ENCODE results near the gene TMED10. TPM values are rescaled to one million over a fixed set of nuclear protein-coding genes. Genes with fewer than 3 reads are reported as not detected.
A peak's percentile ranks its signal among the peaks of the same experiment; 100 is the strongest.

Gene TMED10
- total RNA-seq, 2 experiments from 2014 or later: 173 to 179 TPM

- Mint-ChIP-seq H3K9me3 (no peaks in the 10 kb centered on the region), H3K27me3 (no peaks in the 10 kb centered on the region), H3K4me1 (ENCODE audit: low read depth) (peaks cover under 1% of the 10 kb centered on the region), H3K27ac (no peak overlapping the region), H3K4me3 (no peak overlapping the region), H3K36me3 (ENCODE audit: low read depth) (peaks cover 25% of the 10 kb centered on the region)
- intact Hi-C loops (cut with micrococcal nuclease): loop anchor here (2.0 to 10.0 kb wide), 2 partner anchors 140 to 224 kb away; no protein-coding TSS in a partner anchor
- peak; percentile 84 for TF ChIP-seq CTCF (IDR thresholded peaks at IDR 0.05)
- POLR2A ChIA-PET: no interaction called here
- CTCF ChIA-PET: interaction anchor here (0.6 to 5.3 kb wide), 68 partner anchors 8 to 254 kb away, joined by 3 to 74 read pairs (median 4); partner anchors contain the start of genes ACYP1, MLH3, NEK9 and RPS6KL1
- DNase-seq (peak; percentile 59), ATAC-seq (peak; percentile 51)
Measured at GRCh38 chr14:75088566-75089373, 87.6 kb downstream of the TMED10 start.

DNA sequence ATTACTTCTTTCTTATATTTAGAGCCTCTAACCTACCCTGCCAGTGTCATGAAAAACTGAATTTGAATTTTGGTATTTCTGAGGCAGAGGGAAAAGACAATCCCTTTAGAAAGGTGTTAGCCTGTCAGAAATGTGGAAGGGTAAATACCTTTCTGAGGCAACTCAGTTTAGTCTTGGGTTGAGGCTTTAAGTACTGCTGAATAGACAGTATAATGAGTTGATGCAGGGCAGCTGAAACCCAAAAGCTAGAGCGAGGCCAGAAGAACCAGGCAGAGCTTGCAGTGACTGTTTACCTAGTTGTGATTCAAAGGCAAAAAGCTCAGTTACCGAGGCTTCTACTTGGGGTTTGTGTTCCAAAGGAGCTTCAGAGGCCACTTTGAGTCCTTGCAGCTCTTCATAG, 88.3 kb downstream of the TMED10 start:
- H3K36me3 Mint-ChIP-seq (ENCODE audit: low read depth): peaks cover 27% of the 10 kb centered on the region
- POLR2A ChIA-PET: no interaction called here
- no peaks in the 10 kb centered on the region for H3K27me3 Mint-ChIP-seq
- intact Hi-C loops (cut with micrococcal nuclease): loop anchor here (2.0 to 10.0 kb wide), 2 partner anchors 139 to 223 kb away; no protein-coding TSS in a partner anchor
- DNase-seq (no peak), ATAC-seq (no peak)
- CTCF ChIA-PET: interaction anchor here (0.6 to 5.3 kb wide), 60 partner anchors 9 to 253 kb away, joined by 3 to 74 read pairs (median 4); partner anchors contain the start of genes ACYP1, MLH3, NEK9 and RPS6KL1
- no peak overlapping the region for H3K4me3 Mint-ChIP-seq
- peaks cover 3% of the 10 kb centered on the region for H3K4me1 Mint-ChIP-seq (ENCODE audit: low read depth)
- no peak for TF ChIP-seq CTCF (IDR thresholded peaks at IDR 0.05)
- H3K27ac Mint-ChIP-seq: no peak overlapping the region
- H3K9me3 Mint-ChIP-seq: no peaks in the 10 kb centered on the region

DNA sequence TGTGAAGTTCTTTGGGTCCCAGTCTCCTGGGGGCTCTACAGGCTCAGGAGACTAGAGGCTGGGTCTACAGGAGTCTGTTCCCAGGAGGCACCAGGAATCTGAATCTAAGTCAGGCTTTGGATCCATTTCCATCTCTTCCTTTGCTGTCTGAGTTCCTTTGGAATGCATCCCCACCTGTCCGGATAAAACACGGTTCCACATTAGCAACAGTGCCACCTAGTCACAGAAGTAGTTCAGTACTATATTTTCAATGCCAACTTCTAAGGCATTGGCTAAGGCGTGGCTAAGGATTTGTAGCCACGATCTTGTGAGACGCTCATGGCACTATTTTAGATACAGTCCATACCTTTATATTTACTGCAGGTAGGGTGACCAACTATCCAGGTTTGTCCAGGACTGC, 91.9 kb downstream of the TMED10 start:
- DNase-seq: no peak
- CTCF ChIA-PET: interaction anchor here (1.0 to 1.4 kb wide), 3 partner anchors 33 to 223 kb away, joined by 3 to 4 read pairs (median 3); no protein-coding TSS in a partner anchor
- H3K4me1 Mint-ChIP-seq (ENCODE audit: low read depth): peaks cover 3% of the 10 kb centered on the region
- no peak for ATAC-seq
- no peak for TF ChIP-seq CTCF (IDR thresholded peaks at IDR 0.05)
- no peak overlapping the region for H3K27ac Mint-ChIP-seq
- H3K4me3 Mint-ChIP-seq: no peak overlapping the region
- POLR2A ChIA-PET: no interaction called here
- intact Hi-C loops (cut with micrococcal nuclease): loop anchor here (10.0 kb wide), 1 partner anchor 220 kb away; no protein-coding TSS in a partner anchor
- H3K36me3 Mint-ChIP-seq (ENCODE audit: low read depth): peaks cover 33% of the 10 kb centered on the region
- H3K27me3 Mint-ChIP-seq: no peaks in the 10 kb centered on the region
- H3K9me3 Mint-ChIP-seq: no peaks in the 10 kb centered on the region

GRCh38 chr14:75083271-75083670, 93.1 kb downstream of the TMED10 start:
- POLR2A ChIA-PET: interaction anchor here (0.6 to 1.1 kb wide), 2 partner anchors 9 to 167 kb away, joined by 3 to 5 read pairs; no protein-coding TSS in a partner anchor
- Mint-ChIP-seq H3K27me3 (no peaks in the 10 kb centered on the region), H3K36me3 (ENCODE audit: low read depth) (peaks cover 33% of the 10 kb centered on the region), H3K4me1 (ENCODE audit: low read depth) (peaks cover 3% of the 10 kb centered on the region), H3K27ac (peak overlapping the region; percentile 37), H3K9me3 (no peaks in the 10 kb centered on the region), H3K4me3 (no peak overlapping the region)
- DNase-seq (no peak), ATAC-seq (no peak)
- TF ChIP-seq CTCF (IDR thresholded peaks at IDR 0.05): no peak
- intact Hi-C loops (cut with micrococcal nuclease): loop anchor here (10.0 kb wide), 1 partner anchor 218 kb away; no protein-coding TSS in a partner anchor
- CTCF ChIA-PET: interaction anchor here (1.4 kb wide), 1 partner anchor 222 kb away, joined by 3 read pairs; no protein-coding TSS in a partner anchor
